Stromal cell of bone marrow (primary cell): ENCODE results near the gene KIF5C.
"Not testable (repeated sequence)": the region's sequence is repeated elsewhere in the genome, so short reads cannot be mapped to it uniquely, and the experiment has no call there.

Experiments used
- DNase-seq: peaks from one replicate; pipeline ENCODE4 v3.0.0-alpha.2; 2012; ENCODE audit warnings: low read depth

Gene KIF5C

GRCh38 chr2:148965623-148966437, 90.8 kb downstream of the KIF5C start:
- no peak for DNase-seq

- no peak for DNase-seq
Observed at GRCh38 chr2:148966438-148966758, 91.4 kb downstream of the KIF5C start.

GRCh38 chr2:148967056-148967455, 92.0 kb downstream of the KIF5C start:
- DNase-seq: no peak

- DNase-seq: no peak
Observed at GRCh38 chr2:148967578-148967977, 92.6 kb downstream of the KIF5C start.

- DNase-seq: no peak
Observed at GRCh38 chr2:148968301-148968700, 93.3 kb downstream of the KIF5C start.

GRCh38 chr2:148968776-148969319, 93.8 kb downstream of the KIF5C start:
- DNase-seq: no peak

DNA sequence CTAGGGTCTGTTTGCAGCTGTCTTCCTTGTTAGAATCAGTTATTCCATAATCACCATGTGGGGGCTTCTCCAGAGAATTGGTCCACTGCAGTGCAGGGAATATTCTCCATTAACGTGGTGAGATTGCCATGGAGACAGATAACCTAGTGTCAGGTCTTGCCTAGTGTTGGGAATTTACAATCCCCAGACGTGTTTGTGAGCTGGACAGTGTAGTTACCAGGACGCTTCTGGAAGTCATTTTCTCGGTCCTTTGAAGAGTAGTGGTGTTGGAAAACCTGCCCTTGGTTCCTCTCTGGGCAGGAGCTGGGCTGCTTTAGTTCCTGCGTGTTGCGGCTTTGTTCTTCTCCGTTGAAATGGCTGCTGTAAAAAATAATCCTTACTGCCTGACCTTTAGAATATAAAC, 94.6 kb downstream of the KIF5C start:
- no peak for DNase-seq

DNA sequence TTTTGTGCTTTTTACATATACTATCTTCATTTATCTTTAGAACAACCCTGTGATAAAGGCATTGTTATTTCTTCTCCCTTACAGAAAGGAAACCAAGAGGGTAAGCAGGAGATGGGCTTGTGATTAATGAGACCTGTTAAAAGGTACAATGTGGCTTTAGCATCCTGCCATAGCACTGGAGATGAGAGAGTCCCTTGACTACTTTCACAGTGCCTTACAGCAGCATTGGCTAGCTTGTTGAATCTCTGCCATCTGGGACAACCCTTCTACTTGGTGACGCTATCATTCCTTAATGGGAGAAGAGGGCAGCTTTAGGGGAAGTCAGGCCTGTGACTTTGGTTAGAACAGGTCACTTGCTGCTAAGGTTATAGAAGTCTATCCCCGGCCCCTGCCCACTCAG, 95.4 kb downstream of the KIF5C start:
- no peak for DNase-seq

GRCh38 chr2:148971547-148971946, 96.5 kb downstream of the KIF5C start:
- DNase-seq: no peak

DNA sequence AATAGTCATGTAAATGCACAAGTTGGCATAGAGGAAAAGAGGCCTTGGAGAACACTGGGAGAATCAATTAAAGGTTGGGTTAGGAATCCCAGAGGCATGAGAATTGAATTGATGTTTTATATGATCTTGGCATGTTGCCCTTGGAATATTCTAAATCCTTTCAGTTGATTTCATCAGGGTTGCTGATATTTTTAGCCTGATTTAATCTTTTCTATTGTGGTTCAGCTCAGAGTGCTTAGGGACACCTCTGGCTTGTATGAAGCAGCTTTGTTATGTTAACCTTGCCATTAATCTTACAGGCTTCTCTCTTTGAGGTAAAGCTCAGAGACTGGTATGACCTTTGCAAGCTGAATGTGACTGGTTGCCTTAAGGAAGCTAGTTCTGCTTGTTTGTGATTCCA, 99.1 kb downstream of the KIF5C start:
- no peak for DNase-seq

DNA sequence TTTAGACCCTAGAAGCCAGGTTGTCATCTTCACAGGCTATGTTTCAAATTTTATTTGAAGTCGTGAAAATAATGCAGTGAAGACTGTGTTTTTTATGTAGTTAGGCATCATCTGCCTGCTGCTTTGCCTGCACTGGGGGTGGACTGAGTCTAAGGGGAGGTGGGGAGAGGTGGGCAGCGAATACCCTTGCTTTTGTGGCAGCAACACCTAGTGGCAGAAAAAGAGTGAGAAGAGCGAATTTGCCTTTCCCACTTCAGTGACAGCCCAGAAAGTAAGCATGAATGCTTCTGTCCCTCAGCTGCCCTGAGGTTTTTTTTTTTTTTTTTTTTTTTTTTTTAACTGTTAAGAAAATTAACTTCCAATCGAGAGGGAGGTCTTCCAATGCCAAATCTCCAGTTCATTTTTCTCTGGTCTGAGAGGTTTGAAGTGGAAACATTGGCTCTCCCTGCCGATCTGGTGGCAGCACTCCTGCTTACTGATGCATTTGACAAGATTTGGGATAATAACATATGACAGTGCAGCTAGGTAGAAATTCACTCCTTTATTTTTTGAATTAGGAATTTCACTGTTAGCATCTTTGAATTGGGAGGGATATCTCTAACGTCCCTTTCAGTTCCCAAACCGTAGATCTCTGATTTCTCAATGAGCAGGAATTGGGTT, 103.1 kb downstream of the KIF5C start:
- no peak for DNase-seq

DNA sequence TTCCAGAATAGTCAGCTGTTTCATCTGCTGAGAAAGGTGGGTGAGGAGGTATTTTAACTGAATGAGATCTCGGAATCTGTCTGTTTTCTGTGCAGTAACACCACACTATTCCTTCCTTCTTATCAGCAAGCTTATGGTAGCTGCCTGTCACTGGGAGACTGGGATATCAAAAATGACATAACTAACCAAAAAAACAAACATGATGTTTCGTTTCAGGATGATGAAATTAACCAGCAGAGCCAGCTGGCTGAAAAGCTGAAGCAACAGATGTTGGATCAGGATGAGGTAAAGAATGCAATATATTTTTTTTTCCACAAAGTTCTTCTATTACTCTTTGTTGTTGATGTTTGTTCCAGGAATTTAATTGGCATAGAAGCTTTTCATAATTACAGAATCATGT, 103.7 kb downstream of the KIF5C start:
- DNase-seq: no peak

GRCh38 chr2:148979164-148979918, 104.3 kb downstream of the KIF5C start:
- no peak for DNase-seq

- DNase-seq: no peak
Observed at GRCh38 chr2:148979919-148980277, 104.9 kb downstream of the KIF5C start.

DNA sequence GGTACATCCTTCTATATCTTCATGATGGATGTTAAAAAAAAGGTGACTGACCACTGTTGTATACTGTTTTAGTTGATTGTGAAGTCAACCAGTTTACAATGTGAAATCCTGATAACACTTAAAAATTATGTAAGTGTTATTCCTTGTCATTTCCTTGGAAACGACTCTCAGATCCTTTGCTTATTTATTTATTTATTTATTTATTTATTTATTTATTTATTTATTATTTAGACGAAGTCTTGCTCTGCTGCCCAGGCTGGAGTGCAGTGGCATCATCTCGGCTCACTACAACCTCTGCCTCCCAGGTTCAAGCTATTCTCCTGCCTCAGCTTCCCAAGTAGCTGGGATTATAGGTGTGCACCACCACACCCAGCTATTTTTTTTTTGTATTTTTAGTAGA, 105.5 kb downstream of the KIF5C start:
- not testable (repeated sequence) for DNase-seq

DNA sequence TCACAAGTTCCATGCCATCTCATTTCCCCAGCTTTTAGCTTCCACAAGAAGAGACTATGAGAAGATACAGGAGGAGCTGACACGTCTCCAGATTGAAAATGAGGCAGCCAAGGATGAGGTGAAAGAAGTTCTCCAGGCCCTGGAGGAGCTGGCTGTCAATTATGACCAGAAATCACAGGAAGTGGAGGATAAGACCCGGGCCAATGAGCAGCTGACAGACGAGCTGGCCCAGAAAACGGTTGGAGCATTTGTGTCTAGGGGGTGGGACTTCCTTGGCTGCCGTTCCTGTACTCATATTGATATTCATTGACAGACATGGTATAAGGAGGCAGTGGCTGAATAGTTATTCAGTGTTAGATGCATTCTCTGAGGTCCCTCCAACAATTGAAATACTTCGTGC, 106.3 kb downstream of the KIF5C start:
- DNase-seq: no peak

- DNase-seq: no peak
Observed at GRCh38 chr2:148981781-148982180, 106.8 kb downstream of the KIF5C start.

- no peak for DNase-seq
Observed at GRCh38 chr2:148982282-148982681, 107.3 kb downstream of the KIF5C start.

GRCh38 chr2:148983896-148984295, 108.9 kb downstream of the KIF5C start:
- no peak for DNase-seq

DNA sequence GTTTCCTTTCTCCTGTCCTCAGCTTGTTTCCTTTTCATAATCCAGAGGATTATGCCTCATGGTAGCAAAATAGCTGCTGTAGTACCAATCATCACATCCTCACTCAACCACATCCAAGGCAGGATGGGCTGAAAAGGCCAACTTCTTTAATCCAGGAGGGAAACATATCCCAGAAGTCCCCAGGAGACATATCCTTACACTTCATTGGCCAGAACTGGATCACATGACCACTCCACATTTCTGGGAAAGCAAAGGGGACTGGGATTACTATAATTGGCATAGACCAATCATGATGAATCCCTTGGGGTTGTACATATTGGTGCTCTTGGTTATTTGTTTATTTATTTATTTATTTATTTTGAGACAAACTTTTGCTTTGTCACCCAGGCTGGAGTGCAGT, 109.4 kb downstream of the KIF5C start:
- DNase-seq: no peak

- no peak for DNase-seq
Observed at GRCh38 chr2:148987286-148987685, 112.3 kb downstream of the KIF5C start.

- DNase-seq: no peak
Observed at GRCh38 chr2:148988337-148988736, 113.3 kb downstream of the KIF5C start.
